Cerebellar nuclear complex (tissue), 1 donor: ENCODE measurements around the gene KLHL25.
A peak's percentile ranks its signal among the peaks of the same experiment; 100 is the strongest.
"Not testable (repeated sequence)": the region's sequence is repeated elsewhere in the genome, so short reads cannot be mapped to it uniquely, and the experiment has no call there.

Experiments used
- DNase-seq, 2 experiments: peaks; one replicate each; lab custom pipeline; 2025; lab: John Stamatoyannopoulos, UW

KLHL25 gene

GRCh38 chr15:85794598-85795336, at the start of gene KLHL25:
Gene KLHL25 (minus strand): TSS chr15:85794925. CDS start chr15:85769810, 25,115 bp downstream.
- DNase-seq, result peak; percentile 58 to 83

GRCh38 chr15:85840802-85841152, 46.1 kb upstream of the KLHL25 start:
- no peak for DNase-seq

GRCh38 chr15:85840079-85840801, 45.5 kb upstream of the KLHL25 start:
- peak in 1 of 2 experiments; percentile 16 for DNase-seq

GRCh38 chr15:85839643-85840042, 44.9 kb upstream of the KLHL25 start:
- no peak for DNase-seq

- DNase-seq, result no peak
These were observed 43.9 kb upstream of the KLHL25 start for GRCh38 chr15:85838655-85839054.

- no peak for DNase-seq
These were observed 43.2 kb upstream of the KLHL25 start for GRCh38 chr15:85837881-85838280.

- DNase-seq, result no peak
These were observed 42.3 kb upstream of the KLHL25 start for GRCh38 chr15:85837011-85837433.

- no peak for DNase-seq
These were observed 39.9 kb upstream of the KLHL25 start for GRCh38 chr15:85834651-85835050.

- DNase-seq, result no peak
These were observed 37.7 kb upstream of the KLHL25 start for GRCh38 chr15:85832394-85832793.

GRCh38 chr15:85831415-85832113, 36.8 kb upstream of the KLHL25 start:
- no peak for DNase-seq

GRCh38 chr15:85829754-85830153, 35.0 kb upstream of the KLHL25 start:
- DNase-seq, result not testable (repeated sequence)

GRCh38 chr15:85828874-85829273, 34.1 kb upstream of the KLHL25 start:
- DNase-seq, result no peak

GRCh38 chr15:85828126-85828525, 33.4 kb upstream of the KLHL25 start:
- DNase-seq, result no peak

GRCh38 chr15:85826756-85827515, 32.2 kb upstream of the KLHL25 start:
- DNase-seq, result no peak

GRCh38 chr15:85825719-85826118, 31.0 kb upstream of the KLHL25 start:
- no peak for DNase-seq

GRCh38 chr15:85825118-85825517, 30.4 kb upstream of the KLHL25 start:
- no peak for DNase-seq

GRCh38 chr15:85821545-85821944, 26.8 kb upstream of the KLHL25 start:
- DNase-seq, result no peak

GRCh38 chr15:85819938-85820337, 25.2 kb upstream of the KLHL25 start:
- no peak for DNase-seq

- no peak for DNase-seq
These were observed 18.5 kb upstream of the KLHL25 start for GRCh38 chr15:85813234-85813633.

GRCh38 chr15:85810075-85810474, 15.3 kb upstream of the KLHL25 start:
- DNase-seq, result no peak

GRCh38 chr15:85805420-85805819, 10.7 kb upstream of the KLHL25 start:
- no peak for DNase-seq
